Activated T-cell treated with anti-CD3 and anti-CD28 coated beads, Interleukin-2, amount 50 U/mL, for 1 hour (primary cell): ENCODE measurements around the gene PPARD.

Source experiments
- DNase-seq: peaks from one replicate; pipeline ENCODE4 v3.0.0-alpha.2; 2020

The PPARD gene

GRCh38 chr6:35474942-35475570, 132.7 kb downstream of the PPARD start:
- no peak for DNase-seq

DNA sequence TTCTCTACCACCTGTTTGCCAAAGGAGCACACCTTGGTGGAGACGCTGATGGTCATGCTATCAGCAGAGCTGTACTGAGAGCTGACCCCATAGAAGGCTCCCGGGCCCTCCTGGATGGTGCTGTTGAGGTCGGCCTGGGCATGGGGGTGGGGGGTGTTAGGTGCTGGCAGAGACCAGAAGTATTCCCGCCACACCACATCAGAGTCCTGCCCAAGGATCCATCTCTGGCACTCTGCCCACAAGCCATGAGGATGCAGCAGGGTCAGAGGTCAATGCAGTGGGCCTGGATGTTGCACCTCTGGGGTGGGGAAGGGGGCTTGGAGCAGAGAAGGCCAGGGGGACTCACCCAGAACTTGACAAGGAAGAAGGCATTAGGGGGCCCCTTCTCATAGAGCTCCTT, 133.2 kb downstream of the PPARD start:
- no peak for DNase-seq

DNA sequence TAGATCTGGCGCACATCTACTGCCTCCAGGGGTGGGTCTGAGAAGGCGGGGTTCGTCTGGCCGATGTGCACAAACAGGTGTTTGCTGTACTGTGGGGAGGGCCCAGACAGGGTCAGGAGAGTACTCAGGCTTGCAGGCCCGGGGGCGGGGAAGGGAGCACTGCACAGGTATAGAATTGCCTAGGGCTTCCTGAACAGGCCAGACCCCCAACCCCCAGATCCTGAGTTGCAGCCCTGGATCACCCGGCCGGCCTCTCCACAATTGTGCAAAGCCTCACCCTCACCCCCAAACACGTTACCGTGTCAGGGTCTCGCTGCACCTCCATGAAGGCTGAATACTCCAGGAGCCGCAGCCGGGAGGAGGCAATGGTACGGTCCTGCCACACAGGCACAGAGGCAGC, 133.6 kb downstream of the PPARD start:
- DNase-seq = no peak

DNA sequence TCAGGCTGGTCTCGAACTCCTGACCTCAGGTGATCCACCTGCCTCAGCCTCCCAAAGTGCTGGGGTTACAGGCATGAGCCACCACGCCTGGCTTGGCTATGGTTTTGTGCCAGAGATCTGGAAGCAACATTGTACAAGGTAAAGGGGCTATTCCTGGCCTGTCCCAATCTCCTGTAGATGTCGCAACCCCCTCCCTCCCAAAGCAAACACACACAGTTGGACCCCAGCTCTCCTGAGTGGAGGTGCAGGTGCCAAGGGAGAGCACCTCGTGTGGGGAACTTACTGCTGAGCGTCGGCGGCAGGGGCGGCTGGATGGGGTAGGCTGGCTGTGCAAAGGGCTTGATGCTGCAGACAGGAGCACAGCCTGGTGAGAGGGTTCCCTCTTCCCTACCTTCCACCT, 134.7 kb downstream of the PPARD start:
- no peak for DNase-seq
